HepG2 (cell line): ENCODE results near the gene CCDC91.

Experiments
- HMG20A ChIP-seq: IDR thresholded peaks from 2 replicates; pipeline ENCODE4 v1.6.1; 2016; ENCODE audit warnings: borderline replicate concordance
- TF ChIP-seq, protein P1 (sequence below): IDR thresholded peaks from 2 replicates; pipeline ENCODE4 v1.6.1; 2012; ENCODE audit warnings: low read length, improper control_type of control experiment

DNA sequence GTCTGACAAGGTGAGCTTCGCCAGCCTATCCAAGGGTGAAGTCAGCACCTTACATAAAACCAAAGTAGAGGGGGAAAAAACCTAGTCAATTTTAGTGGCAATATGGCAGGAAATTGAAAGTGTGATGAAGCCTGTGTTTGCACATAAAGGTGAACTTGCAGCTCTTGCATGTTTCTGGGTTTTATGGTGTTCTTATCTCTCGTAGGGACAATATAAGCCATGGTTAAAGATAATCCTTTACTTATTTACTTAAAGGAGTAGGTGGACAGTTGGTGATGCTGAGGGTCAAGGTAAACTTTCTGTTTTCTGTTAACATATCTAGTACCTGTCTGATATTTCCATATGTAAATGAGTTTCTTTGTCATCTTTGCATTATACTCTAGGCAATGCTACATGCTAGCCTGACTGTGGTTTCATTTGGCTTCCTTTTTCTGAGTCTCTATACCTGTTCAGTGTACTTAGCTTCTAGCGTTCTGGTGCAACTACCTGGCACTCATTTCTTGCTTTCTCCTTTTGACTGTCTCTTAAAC is 32.8 kb downstream of the CCDC91 start:
- TF ChIP-seq, protein P1, sequence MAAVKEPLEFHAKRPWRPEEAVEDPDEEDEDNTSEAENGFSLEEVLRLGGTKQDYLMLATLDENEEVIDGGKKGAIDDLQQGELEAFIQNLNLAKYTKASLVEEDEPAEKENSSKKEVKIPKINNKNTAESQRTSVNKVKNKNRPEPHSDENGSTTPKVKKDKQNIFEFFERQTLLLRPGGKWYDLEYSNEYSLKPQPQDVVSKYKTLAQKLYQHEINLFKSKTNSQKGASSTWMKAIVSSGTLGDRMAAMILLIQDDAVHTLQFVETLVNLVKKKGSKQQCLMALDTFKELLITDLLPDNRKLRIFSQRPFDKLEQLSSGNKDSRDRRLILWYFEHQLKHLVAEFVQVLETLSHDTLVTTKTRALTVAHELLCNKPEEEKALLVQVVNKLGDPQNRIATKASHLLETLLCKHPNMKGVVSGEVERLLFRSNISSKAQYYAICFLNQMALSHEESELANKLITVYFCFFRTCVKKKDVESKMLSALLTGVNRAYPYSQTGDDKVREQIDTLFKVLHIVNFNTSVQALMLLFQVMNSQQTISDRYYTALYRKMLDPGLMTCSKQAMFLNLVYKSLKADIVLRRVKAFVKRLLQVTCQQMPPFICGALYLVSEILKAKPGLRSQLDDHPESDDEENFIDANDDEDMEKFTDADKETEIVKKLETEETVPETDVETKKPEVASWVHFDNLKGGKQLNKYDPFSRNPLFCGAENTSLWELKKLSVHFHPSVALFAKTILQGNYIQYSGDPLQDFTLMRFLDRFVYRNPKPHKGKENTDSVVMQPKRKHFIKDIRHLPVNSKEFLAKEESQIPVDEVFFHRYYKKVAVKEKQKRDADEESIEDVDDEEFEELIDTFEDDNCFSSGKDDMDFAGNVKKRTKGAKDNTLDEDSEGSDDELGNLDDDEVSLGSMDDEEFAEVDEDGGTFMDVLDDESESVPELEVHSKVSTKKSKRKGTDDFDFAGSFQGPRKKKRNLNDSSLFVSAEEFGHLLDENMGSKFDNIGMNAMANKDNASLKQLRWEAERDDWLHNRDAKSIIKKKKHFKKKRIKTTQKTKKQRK: no peak
- TF ChIP-seq HMG20A (CRISPR knock-in tag): no peak
